Right atrium auricular region (tissue), 2 donors: ENCODE data around the gene PPM1H. TPM values are rescaled to one million over a fixed set of nuclear protein-coding genes. Genes with fewer than 3 reads are reported as not detected.

Experiments used
- DNase-seq: peaks from one replicate; pipeline ENCODE4 v3.0.0-alpha.2; 2019; ENCODE audit warnings: low spot score
- H3K27ac ChIP-seq, 2 donors: fragments of 200-600 bp; sonication (generic); 1 replicate in 1 of 2; 2 replicates in 1 of 2; pipeline ENCODE4 v1.5.1; 2016 to 2019
- H3K27me3 ChIP-seq, 2 donors: fragments of 200-600 bp; sonication (generic); one replicate each; pipeline versions ENCODE4 v1.5.1 to v1.6.0; 2017 to 2019
- H3K36me3 ChIP-seq: fragments of 200-600 bp; sonication (generic); one replicate; pipeline ENCODE4 v1.5.1; 2016
- H3K4me1 ChIP-seq, 2 donors: fragments of 200-600 bp; sonication (generic); one replicate each; pipeline versions ENCODE4 v1.5.1 to v1.6.0; 2017 to 2019
- H3K4me3 ChIP-seq, 2 donors: fragments of 200-600 bp; sonication (generic); 1 replicate in 1 of 2; 2 replicates in 1 of 2; pipeline ENCODE4 v1.5.1; 2017 to 2019; ENCODE audit warnings: mild to moderate bottlenecking in 1 of 2, moderate library complexity in 1 of 2
- H3K9me3 ChIP-seq, 2 donors: fragments of 200-600 bp; sonication (generic); one replicate each; pipeline ENCODE4 v1.5.1; 2019
- total RNA-seq, 2 donors: library from RNA; depleted of rRNA; stranded (reverse); fragments of >200 nt; gene quantifications; one replicate each; pipeline ENCODE4 v1.1.0, GENCODE V29; 2016
- TF ChIP-seq, protein P1 (sequence below), 2 donors: fragments of 200-600 bp; sonication (generic); IDR thresholded peaks; one replicate each; pipeline ENCODE4 v1.5.1; 2019; ENCODE audit warnings: antibody characterized with exemption in 2 of 2

Gene PPM1H
- total RNA-seq, 2 donors from 2014 or later = 3.1 to 5.0 TPM

DNA sequence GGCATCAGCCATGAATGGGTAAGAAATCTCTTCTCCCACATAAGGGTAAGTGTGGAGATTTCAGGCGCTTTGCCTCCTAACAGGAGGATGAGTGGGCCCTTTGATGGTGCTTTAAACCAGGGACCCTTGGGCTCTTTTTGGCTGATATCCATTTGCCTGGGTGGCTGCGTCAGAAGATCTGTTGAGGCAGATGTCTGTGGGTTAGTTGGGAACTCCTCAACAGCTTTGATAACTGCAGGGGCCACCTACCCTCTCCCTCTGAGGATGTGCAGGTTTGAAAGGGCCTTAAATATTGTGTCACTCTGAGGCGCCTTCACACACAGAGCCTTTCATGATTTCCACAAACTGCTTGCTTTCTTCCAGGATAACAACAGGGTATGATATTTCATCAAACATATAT lies 210.7 kb downstream of the PPM1H start:
- DNase-seq = no peak
- no peak overlapping the region for H3K4me3 ChIP-seq
- H3K4me1 ChIP-seq = peaks cover 0 to 34% of the 10 kb centered on the region in 2 donors
- no peak overlapping the region for H3K27ac ChIP-seq
- no peaks in the 10 kb centered on the region for H3K27me3 ChIP-seq
- H3K36me3 ChIP-seq = no peaks in the 10 kb centered on the region
- no peaks in the 10 kb centered on the region for H3K9me3 ChIP-seq
- TF ChIP-seq, protein P1, sequence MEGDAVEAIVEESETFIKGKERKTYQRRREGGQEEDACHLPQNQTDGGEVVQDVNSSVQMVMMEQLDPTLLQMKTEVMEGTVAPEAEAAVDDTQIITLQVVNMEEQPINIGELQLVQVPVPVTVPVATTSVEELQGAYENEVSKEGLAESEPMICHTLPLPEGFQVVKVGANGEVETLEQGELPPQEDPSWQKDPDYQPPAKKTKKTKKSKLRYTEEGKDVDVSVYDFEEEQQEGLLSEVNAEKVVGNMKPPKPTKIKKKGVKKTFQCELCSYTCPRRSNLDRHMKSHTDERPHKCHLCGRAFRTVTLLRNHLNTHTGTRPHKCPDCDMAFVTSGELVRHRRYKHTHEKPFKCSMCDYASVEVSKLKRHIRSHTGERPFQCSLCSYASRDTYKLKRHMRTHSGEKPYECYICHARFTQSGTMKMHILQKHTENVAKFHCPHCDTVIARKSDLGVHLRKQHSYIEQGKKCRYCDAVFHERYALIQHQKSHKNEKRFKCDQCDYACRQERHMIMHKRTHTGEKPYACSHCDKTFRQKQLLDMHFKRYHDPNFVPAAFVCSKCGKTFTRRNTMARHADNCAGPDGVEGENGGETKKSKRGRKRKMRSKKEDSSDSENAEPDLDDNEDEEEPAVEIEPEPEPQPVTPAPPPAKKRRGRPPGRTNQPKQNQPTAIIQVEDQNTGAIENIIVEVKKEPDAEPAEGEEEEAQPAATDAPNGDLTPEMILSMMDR (IDR thresholded peaks at IDR 0.05) = no peak

DNA sequence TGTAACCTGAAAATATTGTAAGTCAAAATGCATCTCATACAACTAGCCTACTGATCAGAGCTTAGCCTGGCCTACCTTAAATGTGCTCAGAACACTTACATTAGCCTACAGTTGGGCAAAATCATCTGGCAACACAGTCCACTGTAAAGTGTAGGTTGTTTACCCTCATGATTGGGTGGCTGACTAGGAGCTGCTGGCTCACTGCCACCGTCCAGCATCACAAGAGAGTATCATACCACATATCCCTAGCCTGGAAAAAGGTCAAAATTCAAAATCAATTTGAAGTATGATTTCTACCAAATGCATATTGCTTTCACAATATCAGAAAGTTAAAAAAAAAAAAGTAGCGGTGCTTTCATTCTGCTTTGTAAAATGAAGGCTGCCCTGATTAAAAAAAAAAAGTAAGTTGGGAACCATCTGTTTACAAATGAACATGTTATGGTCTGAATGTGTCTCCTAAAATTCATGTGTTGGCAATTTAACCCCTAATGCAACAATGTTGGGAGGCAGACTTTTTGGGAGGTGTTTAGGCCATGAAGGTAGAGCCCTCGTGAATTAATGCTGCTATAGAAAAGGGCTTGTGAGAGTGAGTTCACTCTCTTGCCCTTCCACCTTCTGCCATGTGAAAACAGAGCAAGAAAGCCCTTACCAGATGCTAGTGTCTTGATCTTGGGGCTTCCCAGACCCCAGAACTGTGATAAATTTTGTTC lies 211.8 kb downstream of the PPM1H start:
- Histone ChIP-seq H3K27me3 (no peaks in the 10 kb centered on the region), H3K4me3 (no peak overlapping the region), H3K27ac (no peak overlapping the region), H3K9me3 (no peaks in the 10 kb centered on the region), H3K36me3 (no peaks in the 10 kb centered on the region), H3K4me1 (peaks cover 0 to 43% of the 10 kb centered on the region in 2 donors)
- no peak for DNase-seq
- TF ChIP-seq, protein P1 (IDR thresholded peaks at IDR 0.05) = no peak

DNA sequence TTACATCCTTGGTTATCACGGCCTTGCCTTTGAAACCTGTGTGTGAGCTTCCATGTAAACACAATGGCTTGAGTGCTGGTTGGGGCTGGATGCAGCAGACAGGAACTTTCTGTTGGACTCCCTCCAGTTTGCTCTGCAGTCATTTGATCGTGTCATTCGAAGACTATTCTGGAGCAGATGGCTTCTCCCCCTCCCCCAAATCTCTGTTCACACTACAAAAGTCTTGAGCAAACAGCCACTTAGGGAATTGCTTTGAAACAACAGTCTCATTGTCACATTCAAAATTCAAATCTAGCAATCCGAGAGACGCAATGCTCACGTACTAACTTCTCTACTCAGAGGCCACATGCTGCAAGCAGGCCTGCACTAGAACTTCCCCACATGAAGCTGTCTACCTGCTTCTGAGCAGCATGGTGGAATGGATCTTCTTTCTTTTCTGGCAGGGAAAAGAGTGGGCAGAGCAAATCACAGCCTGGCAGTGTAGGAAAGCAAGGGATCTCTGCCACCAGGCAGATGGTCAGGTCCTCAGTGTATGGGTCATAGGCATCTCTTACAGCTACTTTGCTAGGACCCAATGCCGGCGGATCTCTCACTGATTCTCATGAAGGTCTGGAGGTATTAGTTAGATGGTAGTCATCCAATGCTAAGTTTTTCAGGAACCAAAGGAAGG lies 214.2 kb downstream of the PPM1H start:
- TF ChIP-seq, protein P1 (IDR thresholded peaks at IDR 0.05) = no peak
- no peak for DNase-seq
- Histone ChIP-seq H3K36me3 (no peaks in the 10 kb centered on the region), H3K4me3 (no peak overlapping the region), H3K27ac (peak overlapping the region; percentile 26 to 59), H3K4me1 (peaks cover 0 to 43% of the 10 kb centered on the region in 2 donors), H3K9me3 (no peaks in the 10 kb centered on the region), H3K27me3 (no peaks in the 10 kb centered on the region)

DNA sequence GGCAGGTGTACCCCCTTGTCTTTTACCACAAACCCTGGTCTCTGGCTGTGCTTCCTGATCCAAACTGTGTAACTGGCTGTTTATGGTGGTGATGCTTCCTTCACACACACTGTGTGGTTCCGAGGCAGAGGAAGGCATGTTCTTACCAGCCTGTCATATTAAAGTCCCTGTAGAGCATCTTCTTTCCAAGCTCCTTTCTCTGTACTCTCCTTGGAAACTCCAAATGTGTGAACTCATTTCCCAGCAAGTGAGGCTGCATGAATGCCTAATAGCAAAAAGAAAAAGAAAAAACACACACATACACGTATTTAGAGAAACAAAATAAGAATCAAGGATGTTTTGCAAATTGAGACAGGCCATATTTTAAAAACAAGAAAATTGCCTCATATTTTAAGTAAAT lies 214.9 kb downstream of the PPM1H start:
- Histone ChIP-seq H3K9me3 (no peaks in the 10 kb centered on the region), H3K4me3 (no peak overlapping the region), H3K27ac (peak overlapping the region; percentile 26 to 47), H3K4me1 (peaks cover 0 to 44% of the 10 kb centered on the region in 2 donors), H3K36me3 (no peaks in the 10 kb centered on the region), H3K27me3 (no peaks in the 10 kb centered on the region)
- DNase-seq = no peak
- TF ChIP-seq, protein P1 (IDR thresholded peaks at IDR 0.05) = no peak

DNA sequence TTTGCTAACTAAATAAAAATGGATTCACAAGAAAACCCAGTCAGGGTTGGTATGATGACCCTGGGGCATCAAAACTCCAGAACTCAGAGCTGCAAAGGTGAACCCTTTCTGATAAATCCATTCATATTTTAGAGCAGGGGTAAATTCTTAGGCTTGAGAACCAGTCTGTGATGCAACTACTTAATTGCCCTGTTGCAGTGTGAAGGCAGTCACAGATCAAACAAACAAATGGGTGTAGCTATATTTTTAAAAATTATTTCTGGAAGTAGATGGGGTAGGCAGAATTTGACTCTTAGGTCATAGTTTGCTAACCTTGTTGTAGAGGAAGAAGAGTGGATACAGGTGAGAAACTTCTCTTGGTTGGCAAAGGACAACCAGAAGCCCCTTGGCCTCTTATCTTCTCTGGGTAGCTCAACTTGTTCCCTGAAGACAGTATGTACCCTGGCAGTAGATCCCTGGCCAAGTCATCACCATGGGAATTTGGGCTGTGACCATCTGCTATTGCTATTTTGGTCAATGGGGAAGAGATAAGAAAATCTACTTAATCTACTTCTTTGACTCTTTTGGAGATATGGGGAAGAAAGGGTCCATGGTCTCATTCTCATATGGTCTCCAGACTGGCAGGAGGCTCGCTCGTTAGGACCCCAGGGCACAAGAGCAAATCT lies 216.1 kb downstream of the PPM1H start:
- no peak for DNase-seq
- H3K27ac ChIP-seq = no peak overlapping the region
- no peaks in the 10 kb centered on the region for H3K36me3 ChIP-seq
- H3K9me3 ChIP-seq = no peaks in the 10 kb centered on the region
- no peak overlapping the region for H3K4me3 ChIP-seq
- H3K27me3 ChIP-seq = no peaks in the 10 kb centered on the region
- peaks cover 0 to 45% of the 10 kb centered on the region in 2 donors for H3K4me1 ChIP-seq
- TF ChIP-seq, protein P1 (IDR thresholded peaks at IDR 0.05) = no peak
